ENCODE data around the gene ANKRD37. TPM values are rescaled to one million over a fixed set of nuclear protein-coding genes. Genes with fewer than 3 reads are reported as not detected.

Gene ANKRD37
- total RNA-seq, 2 donors from 2014 or later = 5.5 to 13.8 TPM

DNA sequence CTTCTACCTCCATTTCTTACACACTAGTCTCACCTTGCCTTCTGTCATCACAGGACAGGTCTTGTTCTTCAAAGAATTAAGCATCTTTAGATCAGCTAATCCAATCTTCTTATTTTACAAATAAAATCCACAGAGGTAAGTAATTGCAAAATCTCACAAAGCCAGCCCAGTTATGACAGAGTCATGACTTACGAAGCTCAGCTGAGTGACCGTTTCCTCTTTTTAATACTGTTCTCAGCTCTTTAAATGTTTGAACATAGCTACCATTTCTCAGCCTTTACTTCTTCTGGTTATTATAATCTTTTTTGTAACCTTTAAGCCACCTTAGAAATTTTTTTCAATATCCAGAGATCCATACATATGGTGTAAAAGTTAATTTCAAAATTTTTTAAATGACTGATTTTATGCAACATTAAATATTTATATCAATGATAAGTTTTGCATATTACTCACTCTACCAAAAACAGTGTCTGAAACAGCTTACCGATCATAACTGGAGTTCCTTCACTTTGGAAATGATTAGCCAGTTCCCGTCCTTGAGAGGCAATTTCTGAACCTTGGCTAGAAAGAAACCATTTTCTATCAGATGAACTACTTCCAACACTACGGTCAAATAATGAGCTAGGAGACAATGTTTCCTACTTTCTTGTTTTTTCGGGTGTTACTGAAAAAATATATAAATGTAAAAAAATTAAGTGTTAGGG is 8.8 kb downstream of the ANKRD37 start:
- H3K9me3 ChIP-seq = no peaks in the 10 kb centered on the region
- no peaks in the 10 kb centered on the region for H3K4me1 ChIP-seq
- H3K4me3 ChIP-seq = no peak overlapping the region
- no peaks in the 10 kb centered on the region for H3K27me3 ChIP-seq
- peaks cover 55% of the 10 kb centered on the region for H3K36me3 ChIP-seq
- TF ChIP-seq, protein P1, sequence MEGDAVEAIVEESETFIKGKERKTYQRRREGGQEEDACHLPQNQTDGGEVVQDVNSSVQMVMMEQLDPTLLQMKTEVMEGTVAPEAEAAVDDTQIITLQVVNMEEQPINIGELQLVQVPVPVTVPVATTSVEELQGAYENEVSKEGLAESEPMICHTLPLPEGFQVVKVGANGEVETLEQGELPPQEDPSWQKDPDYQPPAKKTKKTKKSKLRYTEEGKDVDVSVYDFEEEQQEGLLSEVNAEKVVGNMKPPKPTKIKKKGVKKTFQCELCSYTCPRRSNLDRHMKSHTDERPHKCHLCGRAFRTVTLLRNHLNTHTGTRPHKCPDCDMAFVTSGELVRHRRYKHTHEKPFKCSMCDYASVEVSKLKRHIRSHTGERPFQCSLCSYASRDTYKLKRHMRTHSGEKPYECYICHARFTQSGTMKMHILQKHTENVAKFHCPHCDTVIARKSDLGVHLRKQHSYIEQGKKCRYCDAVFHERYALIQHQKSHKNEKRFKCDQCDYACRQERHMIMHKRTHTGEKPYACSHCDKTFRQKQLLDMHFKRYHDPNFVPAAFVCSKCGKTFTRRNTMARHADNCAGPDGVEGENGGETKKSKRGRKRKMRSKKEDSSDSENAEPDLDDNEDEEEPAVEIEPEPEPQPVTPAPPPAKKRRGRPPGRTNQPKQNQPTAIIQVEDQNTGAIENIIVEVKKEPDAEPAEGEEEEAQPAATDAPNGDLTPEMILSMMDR (IDR thresholded peaks at IDR 0.05) = no peak
- no peak for DNase-seq (ENCODE audit: low spot score)
- no peak overlapping the region for H3K27ac ChIP-seq

- no peak for DNase-seq (ENCODE audit: low spot score)
- Histone ChIP-seq H3K4me3 (no peak overlapping the region), H3K27ac (no peak overlapping the region), H3K27me3 (no peaks in the 10 kb centered on the region), H3K4me1 (no peaks in the 10 kb centered on the region), H3K9me3 (no peaks in the 10 kb centered on the region), H3K36me3 (peaks cover 42% of the 10 kb centered on the region)
- TF ChIP-seq, protein P1 (IDR thresholded peaks at IDR 0.05) = no peak
Observed at GRCh38 chr4:185408432-185408831, 11.8 kb downstream of the ANKRD37 start.

- no peaks in the 10 kb centered on the region for H3K9me3 ChIP-seq
- H3K27ac ChIP-seq = no peak overlapping the region
- DNase-seq (ENCODE audit: low spot score) = no peak
- H3K4me1 ChIP-seq = no peaks in the 10 kb centered on the region
- H3K27me3 ChIP-seq = no peaks in the 10 kb centered on the region
- TF ChIP-seq, protein P1 (IDR thresholded peaks at IDR 0.05) = no peak
- H3K36me3 ChIP-seq = peaks cover 30% of the 10 kb centered on the region
- H3K4me3 ChIP-seq = no peak overlapping the region
Observed at GRCh38 chr4:185411849-185412248, 15.2 kb downstream of the ANKRD37 start.

DNA sequence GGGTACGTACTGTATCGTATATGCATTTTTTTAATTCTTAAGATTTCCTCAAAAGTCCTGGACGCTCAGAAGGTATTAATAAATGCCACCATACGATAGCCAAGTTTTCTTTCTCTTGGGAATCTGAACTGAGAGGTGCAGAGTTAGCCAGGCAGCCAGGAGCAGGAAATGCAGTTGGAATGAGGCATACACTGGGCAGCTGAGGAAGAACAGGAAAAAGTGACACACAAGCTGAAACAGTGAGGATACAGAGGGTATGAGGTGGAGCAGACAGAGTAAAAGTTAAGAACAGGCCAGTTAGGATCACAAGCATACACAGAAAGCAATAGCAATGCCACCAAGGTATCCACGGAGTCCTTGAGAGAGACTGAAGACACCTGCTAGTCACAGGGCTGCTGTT is 15.8 kb downstream of the ANKRD37 start:
- Histone ChIP-seq H3K27ac (no peak overlapping the region), H3K4me3 (no peak overlapping the region), H3K4me1 (peaks cover 0 to 4% of the 10 kb centered on the region in 2 donors), H3K36me3 (peaks cover 34% of the 10 kb centered on the region), H3K27me3 (no peaks in the 10 kb centered on the region), H3K9me3 (no peaks in the 10 kb centered on the region)
- no peak for DNase-seq (ENCODE audit: low spot score)
- TF ChIP-seq, protein P1 (IDR thresholded peaks at IDR 0.05) = no peak

- H3K36me3 ChIP-seq = peaks cover 42% of the 10 kb centered on the region
- no peak for DNase-seq (ENCODE audit: low spot score)
- H3K4me1 ChIP-seq = peaks cover 0 to 19% of the 10 kb centered on the region in 2 donors
- H3K9me3 ChIP-seq = no peaks in the 10 kb centered on the region
- peak overlapping the region; percentile 44 to 55 for H3K27ac ChIP-seq
- no peak overlapping the region for H3K4me3 ChIP-seq
- TF ChIP-seq, protein P1 (IDR thresholded peaks at IDR 0.05) = no peak
- no peaks in the 10 kb centered on the region for H3K27me3 ChIP-seq
Observed at GRCh38 chr4:185416955-185417354, 20.3 kb downstream of the ANKRD37 start.

Data from right atrium auricular region (tissue), 2 donors.